GM10266 (cell line): ENCODE results near the gene ZBTB20.

Experiments
- DNase-seq: peaks from one replicate; pipeline ENCODE4 v3.0.0; 2012; ENCODE audit errors: extremely low spot score
- TF ChIP-seq, protein P1 (sequence below): IDR thresholded peaks from 2 replicates; pipeline ENCODE4 v1.5.1; 2012; ENCODE audit warnings: mild to moderate bottlenecking, low read depth; ENCODE audit not compliant: control insufficient read depth, insufficient read depth; ENCODE audit errors: missing control alignments

The ZBTB20 gene

DNA sequence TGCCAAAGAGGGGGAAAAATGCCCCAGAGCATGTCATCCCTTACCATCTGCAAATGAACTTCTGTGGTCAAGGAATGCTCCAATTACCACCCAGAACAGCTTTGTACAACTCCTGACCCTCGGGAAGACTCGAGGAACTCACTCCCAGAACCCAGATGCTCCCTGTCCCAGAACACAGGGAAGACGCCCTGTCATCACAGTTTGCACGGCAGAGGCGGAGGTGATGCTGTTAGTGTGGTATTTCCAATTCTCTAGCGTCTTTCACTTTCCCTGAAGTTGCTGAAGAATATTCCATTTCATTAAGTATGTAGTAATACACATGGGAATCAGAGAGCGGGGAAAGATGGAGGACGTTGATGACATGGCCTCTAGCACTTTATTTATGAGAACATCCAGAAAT is 659.6 kb downstream of the ZBTB20 start:
- TF ChIP-seq, protein P1, sequence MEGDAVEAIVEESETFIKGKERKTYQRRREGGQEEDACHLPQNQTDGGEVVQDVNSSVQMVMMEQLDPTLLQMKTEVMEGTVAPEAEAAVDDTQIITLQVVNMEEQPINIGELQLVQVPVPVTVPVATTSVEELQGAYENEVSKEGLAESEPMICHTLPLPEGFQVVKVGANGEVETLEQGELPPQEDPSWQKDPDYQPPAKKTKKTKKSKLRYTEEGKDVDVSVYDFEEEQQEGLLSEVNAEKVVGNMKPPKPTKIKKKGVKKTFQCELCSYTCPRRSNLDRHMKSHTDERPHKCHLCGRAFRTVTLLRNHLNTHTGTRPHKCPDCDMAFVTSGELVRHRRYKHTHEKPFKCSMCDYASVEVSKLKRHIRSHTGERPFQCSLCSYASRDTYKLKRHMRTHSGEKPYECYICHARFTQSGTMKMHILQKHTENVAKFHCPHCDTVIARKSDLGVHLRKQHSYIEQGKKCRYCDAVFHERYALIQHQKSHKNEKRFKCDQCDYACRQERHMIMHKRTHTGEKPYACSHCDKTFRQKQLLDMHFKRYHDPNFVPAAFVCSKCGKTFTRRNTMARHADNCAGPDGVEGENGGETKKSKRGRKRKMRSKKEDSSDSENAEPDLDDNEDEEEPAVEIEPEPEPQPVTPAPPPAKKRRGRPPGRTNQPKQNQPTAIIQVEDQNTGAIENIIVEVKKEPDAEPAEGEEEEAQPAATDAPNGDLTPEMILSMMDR = no peak

DNA sequence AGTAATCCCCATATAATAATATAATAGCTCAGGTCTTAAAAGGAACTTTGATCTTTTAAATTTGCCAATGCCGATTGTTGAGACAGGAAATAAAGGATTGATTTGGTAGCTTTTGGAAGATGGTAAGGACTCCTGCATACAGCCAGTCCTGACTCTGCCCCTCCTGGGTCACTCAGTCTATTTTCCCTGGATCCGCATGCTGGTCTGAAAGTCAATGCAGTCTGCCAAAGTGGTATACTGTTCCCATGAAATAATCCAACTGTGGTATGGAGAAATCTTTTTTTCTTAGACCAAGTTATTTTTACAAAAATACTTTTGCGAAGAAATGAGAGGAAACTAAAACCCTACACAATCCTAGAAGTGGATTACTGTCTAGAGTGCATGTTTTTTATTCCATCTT is 662.2 kb downstream of the ZBTB20 start:
- DNase-seq = no peak
- TF ChIP-seq, protein P1 = no peak

More for the DNA sequence above, 659.6 kb downstream of the ZBTB20 start:
- no peak for DNase-seq

DNA sequence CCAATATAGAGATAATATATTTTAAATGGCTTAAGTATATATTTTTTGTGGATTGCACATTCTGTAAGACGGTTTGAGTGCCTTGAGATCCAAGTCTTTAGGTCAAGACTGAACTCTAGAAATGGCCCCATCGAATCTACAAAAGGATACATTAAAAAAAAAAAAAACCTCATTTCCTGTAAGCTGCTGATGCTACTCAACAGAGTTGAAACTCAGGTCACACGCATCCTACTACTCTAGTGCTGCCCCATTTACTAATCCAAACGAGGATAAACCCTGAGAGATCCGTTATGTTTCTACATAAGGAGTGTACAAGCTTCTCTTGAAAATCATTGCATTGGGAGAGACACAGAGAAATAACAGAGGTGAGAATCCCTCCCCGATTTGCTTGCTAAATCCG is 666.0 kb downstream of the ZBTB20 start:
- DNase-seq = no peak
- TF ChIP-seq, protein P1 = no peak

DNA sequence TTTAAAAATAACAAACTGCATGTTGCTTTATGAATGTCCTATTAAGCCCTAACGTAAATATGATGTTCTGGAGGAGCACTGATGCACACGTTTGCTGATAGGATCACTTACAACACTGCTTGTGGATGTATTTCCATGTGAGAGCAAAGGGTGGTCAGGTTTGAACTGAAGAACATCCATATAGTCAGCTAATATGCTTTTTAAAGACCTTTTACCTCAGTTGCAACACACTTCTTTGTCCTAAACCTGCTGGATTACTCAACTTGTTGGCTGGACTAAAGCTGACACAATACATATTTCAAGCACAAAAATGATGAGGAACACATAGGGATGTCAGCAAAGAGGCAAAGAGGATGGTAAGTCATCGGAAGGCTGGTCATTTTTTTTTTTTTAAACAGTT is 666.6 kb downstream of the ZBTB20 start:
- no peak for DNase-seq
- TF ChIP-seq, protein P1 = no peak

DNA sequence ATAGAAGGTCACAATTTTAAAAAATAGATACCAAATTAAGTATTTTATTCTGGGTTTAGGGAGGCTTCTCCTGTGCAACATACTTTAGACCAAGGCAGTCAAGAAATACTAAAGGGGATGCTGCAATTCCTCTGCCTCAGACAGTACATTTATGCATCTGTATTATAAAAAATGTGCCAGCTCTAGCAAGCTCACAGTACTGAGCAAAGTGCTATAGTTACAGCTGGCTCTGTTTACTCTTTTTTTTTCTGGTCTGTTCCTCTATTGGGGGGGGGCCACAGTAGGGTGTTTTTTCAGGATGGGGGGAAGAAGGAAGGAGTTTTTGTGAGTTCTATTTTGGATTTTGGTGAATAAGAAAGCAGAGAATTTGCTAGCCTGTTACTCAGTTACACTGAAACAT is 668.3 kb downstream of the ZBTB20 start:
- no peak for DNase-seq
- TF ChIP-seq, protein P1 = no peak

DNA sequence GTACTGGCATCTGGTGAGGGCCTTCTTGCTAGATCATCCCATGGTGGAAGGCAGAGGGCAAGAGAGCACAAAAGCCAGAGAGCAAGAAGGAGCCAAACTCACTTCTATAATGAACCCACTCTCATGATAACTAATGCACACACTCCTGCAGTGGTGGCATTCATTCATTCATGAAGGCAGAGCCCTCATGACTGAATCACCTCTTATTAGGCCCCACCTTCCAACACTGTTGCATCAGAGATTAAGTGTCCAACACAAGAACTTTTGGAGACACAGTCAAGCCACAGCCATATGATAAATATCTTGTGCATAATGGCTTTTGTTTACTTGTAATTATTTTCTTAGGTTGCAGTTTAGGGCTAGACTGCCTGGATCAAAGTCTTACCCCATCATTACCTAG is 670.6 kb downstream of the ZBTB20 start:
- TF ChIP-seq, protein P1 = no peak
- DNase-seq = no peak

DNA sequence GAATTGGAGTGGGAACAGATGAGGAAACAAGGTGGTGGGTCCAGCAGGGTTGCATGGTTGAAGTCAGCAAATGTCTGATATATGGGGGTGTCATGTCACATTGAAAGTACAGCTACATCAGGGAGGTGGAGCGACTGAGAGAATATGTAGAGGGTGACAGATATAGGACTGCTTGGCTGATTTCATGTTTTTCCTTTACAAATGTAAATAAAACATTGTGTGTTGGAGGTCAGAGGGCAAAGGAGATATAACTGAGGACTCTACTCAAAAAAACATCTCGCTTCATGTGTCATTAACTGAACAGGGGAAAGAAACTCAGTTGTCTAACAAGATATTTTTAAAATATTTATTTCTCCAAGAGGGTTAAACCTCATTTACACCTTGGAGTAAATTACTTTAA is 675.6 kb downstream of the ZBTB20 start:
- no peak for DNase-seq
- TF ChIP-seq, protein P1 = no peak
